A549 treated with GW870086 at 1 μM for 4 hours (cell line): ENCODE measurements around the gene TAMM41. TPM values are rescaled to one million over a fixed set of nuclear protein-coding genes. Genes with fewer than 3 reads are reported as not detected.

Experiments
- total RNA-seq: library from RNA; stranded (reverse); fragments of 200-300 nt; extraction: Qiagen RNA extraction; gene quantifications from 5 replicates; pipeline ENCODE4 v1.2.3, GENCODE V29; 2022; ENCODE audit warnings: low read depth

Gene TAMM41
- total RNA-seq = 24.4 to 28.8 TPM (median 26.8 TPM) in 5 replicates

DNA sequence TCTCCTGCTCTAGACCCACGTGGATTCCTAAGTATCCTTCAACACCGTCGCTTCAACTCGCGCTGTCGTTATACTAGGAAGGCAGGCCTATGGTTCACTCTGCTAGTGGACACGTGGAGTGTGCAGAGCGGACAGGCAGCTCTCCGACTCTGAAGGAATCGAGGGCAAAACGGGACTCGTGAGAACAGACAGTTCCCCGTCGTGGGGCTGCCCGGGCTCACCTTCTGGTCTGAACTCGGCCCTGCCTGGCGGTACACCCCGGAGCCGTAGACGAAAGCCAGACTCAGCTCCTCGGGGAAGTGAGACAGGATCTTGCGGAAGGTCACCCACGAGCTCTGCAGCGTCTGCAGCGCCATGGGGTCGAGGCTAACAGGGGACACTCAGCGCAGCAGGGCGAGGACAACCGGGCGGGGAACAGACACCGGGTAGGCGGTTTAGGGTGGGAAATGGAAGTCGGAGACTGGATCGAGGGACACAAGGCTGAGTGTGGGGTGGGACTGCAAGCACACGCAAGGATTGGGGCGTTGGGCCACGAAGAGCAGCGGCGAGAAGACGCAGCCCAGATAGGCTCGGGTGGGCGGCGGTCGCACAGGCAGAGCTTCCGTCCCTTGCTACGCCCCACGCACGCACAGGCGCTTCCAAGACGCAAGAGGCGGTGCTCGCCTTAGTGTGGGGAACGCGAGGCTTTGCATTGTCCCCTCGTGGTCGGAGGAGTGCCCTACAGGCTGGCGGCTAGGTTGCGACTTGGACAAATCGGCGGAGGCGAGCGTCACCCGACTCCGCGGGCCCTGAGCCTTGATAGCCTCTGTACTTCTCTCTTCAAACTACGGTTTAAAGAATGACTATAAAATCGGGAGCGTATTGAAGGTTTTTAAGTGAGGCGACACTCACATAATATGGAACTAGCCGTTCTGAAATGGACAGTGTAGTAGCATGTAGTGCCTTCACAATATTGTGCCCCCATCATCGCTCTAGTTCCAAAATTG, at the start of gene TAMM41:
Gene TAMM41 (minus strand): TSS at position 605 of the 986 bp plus-strand sequence. CDS start 249 bp downstream, at position 356.

Other genes with a start within 250 kb of the TAMM41 start
- gene VGLL4, start 203.0 kb downstream of the TAMM41 start, total RNA-seq = 31.2 to 34.4 TPM (median 34.4 TPM) in 5 replicates
- gene SYN2, start 157.5 kb upstream of the TAMM41 start, total RNA-seq = 0.19 to 0.46 TPM (median 0.35 TPM) in 5 replicates